ENCODE measurements around the gene AGMO.

GRCh38 chr7:15280078-15280733 is 281.6 kb downstream of the AGMO start:
- TF ChIP-seq CTCF (IDR thresholded peaks at IDR 0.05) (no peak), POLR2AphosphoS5 (IDR thresholded peaks at IDR 0.05) (no peak)
